T-helper 2 cell treated with Interferon-gamma antibody and Interleukin-4, amounts not matched to agents 100 ng/mL and 5 ng/mL, for 36 hours (primary cell): Measurements from ENCODE around the gene TMCO1. TPM values are rescaled to one million over a fixed set of nuclear protein-coding genes. Genes with fewer than 3 reads are reported as not detected.
"Not testable (repeated sequence)": the region's sequence is repeated elsewhere in the genome, so short reads cannot be mapped to it uniquely, and the experiment has no call there.

ENCODE experiments used
- intact Hi-C: fragments of 100-400 bp; cut with micrococcal nuclease; formaldehyde crosslinking; loops from one replicate; pipeline ENCODE4 v1.15.1; 2023
- total RNA-seq: library from RNA; stranded (reverse); gene quantifications from 2 replicates; pipeline ENCODE4 v1.2.3, GENCODE V29; 2022

Gene TMCO1, protein sequence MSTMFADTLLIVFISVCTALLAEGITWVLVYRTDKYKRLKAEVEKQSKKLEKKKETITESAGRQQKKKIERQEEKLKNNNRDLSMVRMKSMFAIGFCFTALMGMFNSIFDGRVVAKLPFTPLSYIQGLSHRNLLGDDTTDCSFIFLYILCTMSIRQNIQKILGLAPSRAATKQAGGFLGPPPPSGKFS
- 103 and 105 TPM in 2 replicates for total RNA-seq

GRCh38 chr1:165768513-165769394 is at the start of gene TMCO1:
TMCO1 (minus strand) TSS chr1:165768868; CDS start chr1:165768751, 117 bp downstream.
- intact Hi-C loops, result loop anchor here (1.0 to 5.0 kb wide), 7 partner anchors 59 to 398 kb away; partner anchors contain the start of genes ALDH9A1, FAM78B and UCK2

- intact Hi-C loops, result no loop called here
Observed at GRCh38 chr1:165816826-165817497, 48.3 kb upstream of the TMCO1 start.

DNA sequence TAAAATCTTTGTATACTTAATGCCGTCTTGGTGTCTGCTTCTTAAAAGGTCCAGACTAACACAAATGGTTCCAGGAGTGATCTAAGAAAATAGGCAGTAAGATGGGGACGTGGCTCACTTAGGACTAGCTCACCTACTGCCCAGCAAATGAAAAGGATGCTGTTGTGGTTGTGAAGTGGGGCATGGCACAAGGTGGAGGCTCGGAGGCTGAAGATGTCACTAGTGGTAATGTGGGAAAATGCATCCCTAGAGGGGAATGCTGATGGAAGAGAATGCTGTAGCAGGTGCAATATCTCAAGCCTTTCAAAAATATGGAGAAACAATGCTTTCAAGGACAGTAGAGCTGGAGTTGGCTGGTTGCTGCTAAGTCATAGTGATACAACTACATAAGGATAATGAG is 47.5 kb upstream of the TMCO1 start:
- intact Hi-C loops, result no loop called here

DNA sequence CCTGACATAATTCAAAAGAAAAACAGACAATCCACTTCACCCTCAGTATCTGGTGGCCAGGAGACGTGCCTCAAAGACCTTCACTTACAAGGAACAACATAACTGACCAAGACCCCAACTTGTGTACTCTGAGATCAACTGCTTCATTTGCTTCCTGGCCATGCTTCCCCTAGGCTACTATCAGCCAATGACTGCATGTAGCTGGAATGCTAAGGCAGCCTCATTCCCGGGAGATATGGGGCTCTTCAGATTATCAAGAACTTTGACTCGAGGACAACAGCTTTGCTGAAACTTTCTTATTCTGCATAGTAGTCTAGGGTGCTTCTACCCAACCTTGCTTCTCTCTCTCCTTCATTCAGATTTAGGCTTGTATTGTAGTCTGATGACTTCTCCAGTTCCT is 47.1 kb upstream of the TMCO1 start:
- intact Hi-C loops, result no loop called here

GRCh38 chr1:165807613-165808012 is 38.9 kb upstream of the TMCO1 start:
- intact Hi-C loops, result no loop called here

DNA sequence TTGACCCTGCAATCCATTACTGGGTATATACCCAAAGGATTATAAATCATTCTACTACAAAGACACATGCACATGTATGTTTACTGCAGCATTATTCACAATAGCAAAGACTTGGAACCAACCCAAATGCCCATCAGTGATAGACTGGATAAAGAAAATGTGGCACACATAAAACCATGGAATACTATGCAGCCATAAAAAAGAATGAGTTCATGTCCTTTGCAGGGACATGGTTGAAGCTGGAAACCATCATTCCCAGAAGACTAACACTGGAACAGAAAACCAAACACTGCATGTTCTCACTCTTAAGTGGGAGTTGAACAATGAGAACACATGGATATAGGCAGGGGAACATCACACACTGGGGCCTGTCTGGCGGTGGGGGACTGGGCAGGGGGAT is 35.8 kb upstream of the TMCO1 start:
- intact Hi-C loops, result not testable (repeated sequence)

DNA sequence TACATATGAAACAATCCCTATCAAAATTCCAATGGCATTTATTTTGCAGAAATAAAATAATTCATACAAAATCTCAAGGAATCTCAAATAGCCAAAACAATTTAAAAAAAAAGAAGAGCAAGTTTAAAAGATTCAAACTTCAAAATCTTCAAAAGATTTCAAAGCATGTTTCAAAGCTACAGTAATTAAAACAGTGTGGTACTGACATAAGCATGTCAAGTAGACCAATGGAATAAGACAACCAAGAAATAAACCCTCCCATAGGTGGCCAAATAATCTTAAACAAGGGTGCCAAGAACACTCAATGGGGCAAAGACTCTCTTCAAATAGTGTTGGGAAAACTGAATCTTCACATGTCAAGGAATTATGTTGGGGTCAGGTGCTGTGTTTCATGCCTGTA is 30.7 kb upstream of the TMCO1 start:
- intact Hi-C loops, result no loop called here

DNA sequence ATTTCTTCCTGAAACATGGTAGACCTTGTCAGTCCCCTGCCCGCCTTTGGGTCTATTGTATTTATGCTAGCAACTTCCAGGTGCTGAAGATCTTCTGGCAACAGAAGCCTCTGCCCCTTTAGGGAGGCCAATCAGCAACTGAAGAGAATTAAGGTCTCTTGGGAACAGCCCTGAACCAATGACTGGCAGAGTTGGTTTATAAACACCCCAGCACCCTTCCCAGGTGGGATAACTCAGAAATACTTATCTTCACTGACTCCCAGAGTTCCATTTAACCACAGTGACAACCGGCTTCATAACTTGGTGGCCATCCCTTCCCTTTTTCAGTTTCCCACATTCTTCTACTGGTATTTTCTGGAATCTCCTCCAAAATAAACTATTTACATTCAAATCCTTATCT is 27.2 kb upstream of the TMCO1 start:
- intact Hi-C loops, result no loop called here

GRCh38 chr1:165793951-165794350 is 25.3 kb upstream of the TMCO1 start:
- intact Hi-C loops, result no loop called here

- intact Hi-C loops, result no loop called here
Observed at GRCh38 chr1:165787741-165788140, 19.1 kb upstream of the TMCO1 start.

- intact Hi-C loops, result not testable (repeated sequence)
Observed at GRCh38 chr1:165783519-165783918, 14.9 kb upstream of the TMCO1 start.

- intact Hi-C loops, result not testable (repeated sequence)
Observed at GRCh38 chr1:165778197-165778596, 9.5 kb upstream of the TMCO1 start.

DNA sequence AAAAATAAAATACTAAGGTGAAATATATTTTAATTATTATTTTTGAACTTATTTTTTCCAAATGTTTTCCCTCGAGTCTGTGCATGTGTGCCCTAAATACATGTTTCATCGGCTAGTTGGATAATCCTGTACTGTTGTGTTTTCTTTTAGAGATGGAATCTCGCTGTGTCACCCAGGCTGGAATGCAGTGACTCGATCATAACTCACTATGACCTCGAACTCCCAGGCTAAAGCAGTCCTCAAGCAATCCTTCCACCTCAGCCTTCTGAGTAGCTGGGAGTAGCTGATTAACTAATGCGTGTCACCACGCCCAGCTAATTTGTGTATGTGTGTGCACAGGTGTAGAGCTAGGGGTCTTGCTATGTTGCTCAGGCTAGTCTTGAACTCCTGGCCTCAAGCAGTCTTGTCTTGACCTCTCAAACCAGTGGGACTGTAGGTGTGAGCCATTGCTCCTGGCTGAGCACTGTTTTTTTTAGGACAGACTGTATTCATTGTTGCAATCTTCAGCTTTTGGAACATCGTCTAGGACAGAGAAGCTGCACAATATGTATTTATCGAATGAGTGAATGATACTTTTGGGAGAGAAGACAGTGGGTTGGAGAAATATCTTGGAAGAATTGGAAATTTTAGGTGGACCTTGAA is 4.8 kb upstream of the TMCO1 start:
- intact Hi-C loops, result no loop called here

GRCh38 chr1:165772739-165773138 is 4.1 kb upstream of the TMCO1 start:
- intact Hi-C loops, result no loop called here

- intact Hi-C loops, result no loop called here
Observed at GRCh38 chr1:165764277-165764676, 4.4 kb downstream of the TMCO1 start.

GRCh38 chr1:165763442-165763841 is 5.2 kb downstream of the TMCO1 start:
- intact Hi-C loops, result no loop called here

DNA sequence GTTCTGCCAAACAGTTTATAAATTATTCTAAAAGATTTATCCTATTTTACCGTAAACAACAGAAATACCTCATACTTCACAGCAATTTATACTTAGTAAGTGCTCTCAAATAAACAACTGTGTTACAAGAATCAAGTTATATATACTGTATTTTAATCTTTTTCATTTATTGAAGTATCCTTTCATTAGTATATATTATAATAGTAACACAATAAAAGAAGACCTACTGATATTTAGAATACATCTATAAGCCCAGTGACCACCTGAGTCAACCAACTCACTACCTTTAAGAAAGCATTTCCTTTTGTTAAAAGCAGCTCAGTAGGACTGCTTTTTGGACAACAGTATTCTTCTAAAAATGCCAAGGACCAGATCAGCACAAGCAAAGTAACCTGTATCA is 5.9 kb downstream of the TMCO1 start:
- intact Hi-C loops, result no loop called here

DNA sequence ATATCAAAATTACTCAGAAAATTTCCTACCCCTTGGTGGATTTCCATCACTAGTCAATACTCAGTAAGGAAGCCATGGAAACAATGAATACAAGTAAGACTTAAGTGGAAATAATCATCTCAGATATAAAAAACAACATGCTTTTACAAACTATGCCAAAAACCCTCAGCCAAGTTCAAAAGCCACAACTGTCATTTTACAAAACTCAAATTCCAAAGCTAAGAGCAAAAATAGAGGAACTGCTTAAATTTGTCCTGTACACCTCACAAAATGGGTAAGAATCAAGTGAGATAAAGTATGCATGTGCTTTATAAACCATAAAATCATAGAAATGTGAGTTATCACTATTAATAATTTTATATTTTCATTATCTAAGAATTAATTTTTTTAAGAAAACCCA is 9.6 kb downstream of the TMCO1 start:
- intact Hi-C loops, result no loop called here

- intact Hi-C loops, result no loop called here
Observed at GRCh38 chr1:165755393-165756010, 13.2 kb downstream of the TMCO1 start.

DNA sequence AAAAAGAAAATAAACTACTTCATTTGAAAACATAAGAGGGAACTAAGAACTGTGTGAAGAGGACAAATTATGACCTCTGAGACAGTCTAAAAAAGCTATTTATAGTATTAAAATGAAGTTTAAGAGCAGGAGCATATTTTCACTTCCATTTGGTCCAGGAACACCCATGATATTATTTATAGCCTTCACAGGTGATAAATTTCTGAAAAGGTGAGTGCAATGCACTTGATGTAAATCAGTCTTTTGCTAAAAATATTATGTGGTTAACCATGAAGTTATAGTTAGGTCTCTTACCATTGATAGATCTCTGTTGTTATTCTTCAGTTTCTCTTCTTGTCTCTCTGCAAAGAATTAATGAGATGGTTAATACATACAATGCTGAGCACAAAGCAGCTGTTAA is 14.7 kb downstream of the TMCO1 start:
- intact Hi-C loops, result no loop called here

- intact Hi-C loops, result no loop called here
Observed at GRCh38 chr1:165748550-165748949, 20.1 kb downstream of the TMCO1 start.
